Caco-2 (cell line): ENCODE measurements around the gene SHISAL2A. TPM values are rescaled to one million over a fixed set of nuclear protein-coding genes. Genes with fewer than 3 reads are reported as not detected.

Source experiments
- BruUV-seq: library from RNA; stranded (reverse); fragments of 400-500 nt; replicated peaks from 2 replicates; lab custom pipeline; 2021; lab: Mats Ljungman, UMichigan
- CTCF ChIA-PET: fragments of 300-600 bp; sonication (Branson Sonifier 250); formaldehyde crosslinking; loops from one replicate; lab custom pipeline; 2022; ENCODE audit warnings: antibody characterized with exemption; lab: Charles Lee
- POLR2A ChIA-PET: fragments of 300-600 bp; sonication (Branson Sonifier 250); formaldehyde crosslinking; loops from one replicate; lab custom pipeline; 2022; ENCODE audit warnings: antibody characterized with exemption; lab: Charles Lee
- DNase-seq, 2 experiments: peaks; one replicate each; pipeline versions ENCODE4 v3.0.0 to v3.0.0-alpha.2; 2020 to 2022
- H3K27me3 ChIP-seq: replicated peaks from 2 replicates; pipeline ENCODE4 v1.6.0; 2011; ENCODE audit warnings: low read length; ENCODE audit not compliant: control insufficient read depth, insufficient read depth
- H3K36me3 ChIP-seq: 2 replicates; pipeline ENCODE4 v1.5.1; 2011; ENCODE audit warnings: low read length; ENCODE audit not compliant: control insufficient read depth, insufficient read depth
- H3K4me1 ChIP-seq: fragments of 250-450 bp; sonication (Bioruptor Pico); 2 replicates; pipeline ENCODE4 v1.5.1; 2020; ENCODE audit warnings: mild to moderate bottlenecking
- H3K4me3 ChIP-seq: 2 replicates; pipeline ENCODE4 v1.5.1; 2011; ENCODE audit warnings: low read depth, mild to moderate bottlenecking, control low read depth, low read length
- H3K9me3 ChIP-seq: fragments of 250-450 bp; sonication (Bioruptor Pico); 2 replicates; pipeline ENCODE4 v1.5.1; 2020; ENCODE audit warnings: mild to moderate bottlenecking, moderate library complexity
- H3K27ac Mint-ChIP-seq: one replicate; pipeline ENCODE4 v1.8.0; 2022; ENCODE audit warnings: mixed read lengths; ENCODE audit not compliant: unreplicated experiment
- H3K27me3 Mint-ChIP-seq: one replicate; pipeline ENCODE4 v1.8.0; 2022; ENCODE audit warnings: mixed read lengths; ENCODE audit not compliant: insufficient read depth, unreplicated experiment
- H3K36me3 Mint-ChIP-seq: one replicate; pipeline ENCODE4 v1.8.0; 2022; ENCODE audit warnings: mild to moderate bottlenecking, mixed read lengths; ENCODE audit not compliant: insufficient read depth, unreplicated experiment
- H3K4me1 Mint-ChIP-seq: one replicate; pipeline ENCODE4 v1.8.0; 2022; ENCODE audit warnings: low read depth, mixed read lengths; ENCODE audit not compliant: unreplicated experiment
- H3K4me3 Mint-ChIP-seq: one replicate; pipeline ENCODE4 v1.8.0; 2022; ENCODE audit warnings: mild to moderate bottlenecking, moderate library complexity, mixed read lengths; ENCODE audit not compliant: unreplicated experiment
- H3K9me3 Mint-ChIP-seq: one replicate; pipeline ENCODE4 v1.8.0; 2022; ENCODE audit warnings: mixed read lengths; ENCODE audit not compliant: unreplicated experiment
- intact Hi-C: fragments of 100-400 bp; cut with micrococcal nuclease; formaldehyde crosslinking; loops from one replicate; pipeline ENCODE4 v1.10.0; 2022; ENCODE audit not compliant: unreplicated experiment
- total RNA-seq: library from RNA; stranded (reverse); gene quantifications from 2 replicates; pipeline ENCODE4 v1.2.3, GENCODE V29; 2022
- TF ChIP-seq, protein P1 (sequence below), 2 experiments: fragments of 200-600 bp in 1 of 2; IDR thresholded peaks; 1 replicate in 1 of 2; 2 replicates in 1 of 2; pipeline versions ENCODE4 v1.5.1 to v1.8.0; 2011 to 2022; ENCODE audit warnings: antibody characterized with exemption in 1 of 2, control low read depth in 1 of 2, inconsistent platforms in 1 of 2, low read depth in 1 of 2, low read length in 1 of 2, mild to moderate bottlenecking in 1 of 2, moderate library complexity in 1 of 2; ENCODE audit not compliant: insufficient read depth in 1 of 2, severe bottlenecking in 1 of 2, unreplicated experiment in 1 of 2

SHISAL2A gene
- total RNA-seq, 1 experiment from 2014 or later = 3.7 TPM

- TF ChIP-seq, protein P1, sequence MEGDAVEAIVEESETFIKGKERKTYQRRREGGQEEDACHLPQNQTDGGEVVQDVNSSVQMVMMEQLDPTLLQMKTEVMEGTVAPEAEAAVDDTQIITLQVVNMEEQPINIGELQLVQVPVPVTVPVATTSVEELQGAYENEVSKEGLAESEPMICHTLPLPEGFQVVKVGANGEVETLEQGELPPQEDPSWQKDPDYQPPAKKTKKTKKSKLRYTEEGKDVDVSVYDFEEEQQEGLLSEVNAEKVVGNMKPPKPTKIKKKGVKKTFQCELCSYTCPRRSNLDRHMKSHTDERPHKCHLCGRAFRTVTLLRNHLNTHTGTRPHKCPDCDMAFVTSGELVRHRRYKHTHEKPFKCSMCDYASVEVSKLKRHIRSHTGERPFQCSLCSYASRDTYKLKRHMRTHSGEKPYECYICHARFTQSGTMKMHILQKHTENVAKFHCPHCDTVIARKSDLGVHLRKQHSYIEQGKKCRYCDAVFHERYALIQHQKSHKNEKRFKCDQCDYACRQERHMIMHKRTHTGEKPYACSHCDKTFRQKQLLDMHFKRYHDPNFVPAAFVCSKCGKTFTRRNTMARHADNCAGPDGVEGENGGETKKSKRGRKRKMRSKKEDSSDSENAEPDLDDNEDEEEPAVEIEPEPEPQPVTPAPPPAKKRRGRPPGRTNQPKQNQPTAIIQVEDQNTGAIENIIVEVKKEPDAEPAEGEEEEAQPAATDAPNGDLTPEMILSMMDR (IDR thresholded peaks at IDR 0.05; ENCODE audit: insufficient read depth in 1 of 2, low read depth in 1 of 2, low read length in 1 of 2, severe bottlenecking in 1 of 2, unreplicated experiment in 1 of 2) = no peak
- DNase-seq = no peak
- intact Hi-C loops = no loop called here
- ChIA-PET POLR2A (no interaction called here), CTCF (no interaction called here)
- Mint-ChIP-seq H3K27ac (no peak overlapping the region), H3K4me3 (no peak overlapping the region), H3K27me3 (no peaks in the 10 kb centered on the region), H3K9me3 (no peaks in the 10 kb centered on the region), H3K4me1 (peaks cover 6% of the 10 kb centered on the region), H3K36me3 (no peaks in the 10 kb centered on the region)
- H3K4me3 ChIP-seq = no peak overlapping the region
- H3K9me3 ChIP-seq = no peaks in the 10 kb centered on the region
- H3K27me3 ChIP-seq = no peaks in the 10 kb centered on the region
- H3K36me3 ChIP-seq = no peaks in the 10 kb centered on the region
- peaks cover 9% of the 10 kb centered on the region; the same call in 1 of the 2 replicates for H3K4me1 ChIP-seq
- no TSS peak for BruUV-seq
Observed at GRCh38 chr1:52658795-52659194, 25.8 kb downstream of the SHISAL2A start.

- Histone ChIP-seq H3K36me3 (no peaks in the 10 kb centered on the region), H3K9me3 (no peaks in the 10 kb centered on the region), H3K4me1 (peaks cover 9% of the 10 kb centered on the region; the same call in 1 of the 2 replicates), H3K27me3 (no peaks in the 10 kb centered on the region), H3K4me3 (no peak overlapping the region)
- TF ChIP-seq, protein P1 (IDR thresholded peaks at IDR 0.05; ENCODE audit: insufficient read depth in 1 of 2, low read depth in 1 of 2, low read length in 1 of 2, severe bottlenecking in 1 of 2, unreplicated experiment in 1 of 2) = no peak
- no peaks in the 10 kb centered on the region for H3K27me3 Mint-ChIP-seq
- ChIA-PET POLR2A (no interaction called here), CTCF (no interaction called here)
- no peaks in the 10 kb centered on the region for H3K9me3 Mint-ChIP-seq
- no peaks in the 10 kb centered on the region for H3K36me3 Mint-ChIP-seq
- H3K27ac Mint-ChIP-seq = no peak overlapping the region
- BruUV-seq = no TSS peak
- intact Hi-C loops = no loop called here
- H3K4me1 Mint-ChIP-seq = peaks cover 6% of the 10 kb centered on the region
- no peak overlapping the region for H3K4me3 Mint-ChIP-seq
- DNase-seq = no peak
Observed at GRCh38 chr1:52659356-52659755, 26.4 kb downstream of the SHISAL2A start.

DNA sequence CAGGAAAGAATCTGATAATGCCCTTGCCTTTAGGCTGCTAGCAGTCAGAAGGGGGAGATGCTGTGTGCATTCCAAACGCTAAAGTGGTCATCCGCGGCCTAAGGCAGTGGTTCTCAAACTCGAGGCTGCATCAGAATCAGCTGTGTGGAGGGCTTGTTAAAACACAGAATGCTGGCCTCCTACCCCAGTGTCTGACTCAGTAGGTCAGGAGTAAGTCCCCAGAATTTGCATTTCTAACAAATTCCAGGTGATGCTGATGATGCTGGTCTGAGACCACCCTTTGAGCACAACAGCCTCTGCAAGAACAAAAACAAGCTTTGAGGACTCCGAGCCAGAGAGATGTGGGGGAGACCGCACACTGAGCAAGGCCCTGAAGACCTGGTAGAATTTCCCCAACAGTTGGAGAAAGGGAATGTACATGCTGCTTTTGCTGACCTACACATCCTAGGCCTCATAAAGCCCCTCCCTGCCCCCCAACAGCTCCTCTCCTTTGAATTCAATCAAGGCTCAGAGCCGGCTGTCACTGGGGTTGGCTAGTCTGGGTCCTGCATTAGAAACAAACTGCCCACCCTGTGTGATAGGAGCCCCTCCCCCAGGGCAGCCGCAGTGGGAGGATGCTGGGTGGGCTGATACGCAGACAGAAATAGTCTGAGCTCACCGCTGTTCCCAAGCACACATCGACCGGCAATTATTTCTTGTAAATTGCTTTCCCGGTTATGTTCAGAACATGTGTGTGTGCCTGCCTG, 27.1 kb downstream of the SHISAL2A start:
- Mint-ChIP-seq H3K27ac (no peak overlapping the region), H3K9me3 (no peaks in the 10 kb centered on the region), H3K4me1 (peaks cover 6% of the 10 kb centered on the region), H3K27me3 (no peaks in the 10 kb centered on the region), H3K36me3 (no peaks in the 10 kb centered on the region), H3K4me3 (no peak overlapping the region)
- BruUV-seq = no TSS peak
- POLR2A ChIA-PET = no interaction called here
- H3K9me3 ChIP-seq = no peaks in the 10 kb centered on the region
- TF ChIP-seq, protein P1 (IDR thresholded peaks at IDR 0.05; ENCODE audit: insufficient read depth in 1 of 2, low read depth in 1 of 2, low read length in 1 of 2, severe bottlenecking in 1 of 2, unreplicated experiment in 1 of 2) = no peak
- CTCF ChIA-PET = no interaction called here
- intact Hi-C loops = no loop called here
- no peak overlapping the region for H3K4me3 ChIP-seq
- H3K4me1 ChIP-seq = peaks cover 9% of the 10 kb centered on the region; the same call in 1 of the 2 replicates
- DNase-seq = no peak
- no peaks in the 10 kb centered on the region for H3K27me3 ChIP-seq
- H3K36me3 ChIP-seq = no peaks in the 10 kb centered on the region
